HepG2 (cell line): ENCODE data around the gene GCLM. TPM values are rescaled to one million over a fixed set of nuclear protein-coding genes. Genes with fewer than 3 reads are reported as not detected.

Experiments used
- HOXA9 ChIP-seq: sonication (generic); formaldehyde crosslinking; IDR thresholded peaks from 2 replicates; pipeline ENCODE4 v1.8.1; 2022; ENCODE audit warnings: missing genetic modification reagents, mild to moderate bottlenecking, moderate library complexity, borderline replicate concordance
- MAF1 ChIP-seq: sonication (generic); formaldehyde crosslinking; IDR thresholded peaks from 2 replicates; pipeline ENCODE4 v1.5.0; 2020; ENCODE audit warnings: missing genetic modification reagents, borderline replicate concordance
- SRSF9 ChIP-seq: fragments of 200-400 bp; formaldehyde crosslinking; IDR thresholded peaks from 2 replicates; pipeline ENCODE4 v1.6.1; 2018; ENCODE audit warnings: borderline replicate concordance, mild to moderate bottlenecking, low read depth, low read length; ENCODE audit not compliant: insufficient read depth, poor library complexity, severe bottlenecking
- ZIK1 ChIP-seq: sonication (generic); formaldehyde crosslinking; IDR thresholded peaks from 2 replicates; pipeline ENCODE4 v1.5.0; 2020; ENCODE audit warnings: mild to moderate bottlenecking, low read depth, missing genetic modification reagents, borderline replicate concordance
- ZNF564 ChIP-seq: sonication (generic); formaldehyde crosslinking; IDR thresholded peaks from 2 replicates; pipeline ENCODE4 v1.8.1; 2023; ENCODE audit warnings: mild to moderate bottlenecking, missing genetic modification reagents
- ZNF879 ChIP-seq: sonication (generic); formaldehyde crosslinking; IDR thresholded peaks from 2 replicates; pipeline ENCODE4 v1.8.1; 2023; ENCODE audit warnings: missing genetic modification reagents
- polyA plus RNA-seq, 8 experiments: library from polyadenylated mRNA; depleted of rRNA in 3 of 8; stranded (reverse) in 7 of 8; unstranded in 1 of 8; fragments of >200 nt; fragmentation: Illumina TruSeq in 4 of 8; extraction: Trizol in 4 of 8; gene quantifications; 2 replicates each; pipeline versions ENCODE4 v1.2.1 to v1.2.3, GENCODE V29; 2011 to 2016; ENCODE audit warnings: low read depth in 4 of 8, missing spikeins in 1 of 8, mixed read lengths in 1 of 8; ENCODE audit not compliant: insufficient read depth in 1 of 8
- total RNA-seq, 5 experiments: library from RNA; depleted of rRNA; stranded (reverse); fragments of >200 nt; fragmentation: Illumina TruSeq; extraction: Trizol; gene quantifications; 2 replicates each; pipeline ENCODE4 v1.2.3, GENCODE V29; 2016; ENCODE audit warnings: low read depth in 1 of 5
- TF ChIP-seq, protein P1 (sequence below): sonication (generic); IDR thresholded peaks from 2 replicates; pipeline ENCODE4 v1.6.1; 2016; ENCODE audit warnings: low read depth, borderline replicate concordance
- TF ChIP-seq, protein P2 (sequence below): sonication (generic); formaldehyde crosslinking; IDR thresholded peaks from 2 replicates; pipeline ENCODE4 v1.4.0; 2020; ENCODE audit warnings: missing genetic modification reagents, borderline replicate concordance
- TF ChIP-seq, protein P3 (sequence below), 2 experiments: IDR thresholded peaks; 2 replicates each; pipeline ENCODE4 v1.6.1; 2011 to 2012; ENCODE audit warnings: low read length in 2 of 2, borderline replicate concordance in 1 of 2, low read depth in 1 of 2, mild to moderate bottlenecking in 1 of 2, moderate library complexity in 1 of 2
- TF ChIP-seq, protein P4 (sequence below): sonication (generic); formaldehyde crosslinking; IDR thresholded peaks from 2 replicates; pipeline ENCODE4 v1.9.0; 2021; ENCODE audit warnings: missing genetic modification reagents, borderline replicate concordance
- TF ChIP-seq, protein P5 (sequence below): sonication (generic); formaldehyde crosslinking; IDR thresholded peaks from 2 replicates; pipeline ENCODE4 v1.5.0; 2020; ENCODE audit warnings: mild to moderate bottlenecking, missing genetic modification reagents, moderate library complexity

The GCLM gene
- total and polyA plus RNA-seq, 2 of the 13 experiments (the other 11 are each of a cell fraction or from before 2014, with no cell fraction given) = 8.7 to 29.9 TPM

DNA sequence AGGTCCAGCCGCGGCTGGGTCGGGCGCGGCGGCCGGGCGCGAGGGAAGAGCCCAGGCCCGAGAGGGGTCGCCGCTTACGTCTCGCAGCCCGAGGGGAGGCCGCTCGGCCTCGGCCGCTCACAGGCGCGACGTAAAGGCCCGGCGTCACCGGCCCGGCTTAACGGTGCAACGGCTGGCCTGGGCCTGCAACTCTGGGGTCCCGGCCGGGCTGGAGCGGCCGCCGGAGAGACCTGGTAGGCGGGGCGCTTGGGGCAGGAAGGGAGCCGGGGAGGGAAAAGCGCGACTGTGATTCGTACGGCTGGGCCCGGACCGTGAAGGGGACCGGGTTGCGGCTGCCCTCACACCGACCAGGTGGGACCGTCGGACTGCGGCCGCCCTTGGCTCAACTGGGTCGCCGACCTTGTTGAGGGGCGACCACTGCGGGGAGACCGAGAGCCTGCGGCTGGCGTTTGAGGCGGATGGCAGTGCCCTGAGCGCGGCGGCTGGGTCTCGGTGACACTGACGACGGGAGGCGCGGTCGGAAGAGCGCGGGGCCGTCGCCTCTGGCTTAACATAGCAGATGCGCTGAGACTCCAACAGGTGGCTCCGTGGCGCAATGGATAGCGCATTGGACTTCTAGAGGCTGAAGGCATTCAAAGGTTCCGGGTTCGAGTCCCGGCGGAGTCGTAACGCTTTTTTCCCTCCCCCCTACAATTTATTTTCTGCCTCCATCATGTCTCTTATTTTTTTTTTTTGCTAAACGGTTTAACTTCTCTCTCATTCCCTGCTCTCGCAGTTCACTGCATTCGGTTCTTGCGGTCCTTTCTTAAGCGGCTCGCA, 62.0 kb downstream of the GCLM start (continued):
- TF ChIP-seq ZIK1 (CRISPR knock-in tag) (peak; percentile 56; the same call in 1 of the 2 replicates), HOXA9 (CRISPR knock-in tag) (no peak), SRSF9 (no peak), MAF1 (CRISPR knock-in tag) (peak; percentile 99), ZNF879 (no peak), ZNF564 (CRISPR knock-in tag) (0 out of 2 replicates have a peak, but pooled peaks have one; percentile 80)
- TF ChIP-seq, protein P1, sequence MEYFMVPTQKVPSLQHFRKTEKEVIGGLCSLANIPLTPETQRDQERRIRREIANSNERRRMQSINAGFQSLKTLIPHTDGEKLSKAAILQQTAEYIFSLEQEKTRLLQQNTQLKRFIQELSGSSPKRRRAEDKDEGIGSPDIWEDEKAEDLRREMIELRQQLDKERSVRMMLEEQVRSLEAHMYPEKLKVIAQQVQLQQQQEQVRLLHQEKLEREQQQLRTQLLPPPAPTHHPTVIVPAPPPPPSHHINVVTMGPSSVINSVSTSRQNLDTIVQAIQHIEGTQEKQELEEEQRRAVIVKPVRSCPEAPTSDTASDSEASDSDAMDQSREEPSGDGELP = peak; percentile 79; the same call in 1 of the 2 replicates
- TF ChIP-seq, protein P2, sequence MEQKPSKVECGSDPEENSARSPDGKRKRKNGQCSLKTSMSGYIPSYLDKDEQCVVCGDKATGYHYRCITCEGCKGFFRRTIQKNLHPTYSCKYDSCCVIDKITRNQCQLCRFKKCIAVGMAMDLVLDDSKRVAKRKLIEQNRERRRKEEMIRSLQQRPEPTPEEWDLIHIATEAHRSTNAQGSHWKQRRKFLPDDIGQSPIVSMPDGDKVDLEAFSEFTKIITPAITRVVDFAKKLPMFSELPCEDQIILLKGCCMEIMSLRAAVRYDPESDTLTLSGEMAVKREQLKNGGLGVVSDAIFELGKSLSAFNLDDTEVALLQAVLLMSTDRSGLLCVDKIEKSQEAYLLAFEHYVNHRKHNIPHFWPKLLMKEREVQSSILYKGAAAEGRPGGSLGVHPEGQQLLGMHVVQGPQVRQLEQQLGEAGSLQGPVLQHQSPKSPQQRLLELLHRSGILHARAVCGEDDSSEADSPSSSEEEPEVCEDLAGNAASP = no peak
- TF ChIP-seq, protein P3, sequence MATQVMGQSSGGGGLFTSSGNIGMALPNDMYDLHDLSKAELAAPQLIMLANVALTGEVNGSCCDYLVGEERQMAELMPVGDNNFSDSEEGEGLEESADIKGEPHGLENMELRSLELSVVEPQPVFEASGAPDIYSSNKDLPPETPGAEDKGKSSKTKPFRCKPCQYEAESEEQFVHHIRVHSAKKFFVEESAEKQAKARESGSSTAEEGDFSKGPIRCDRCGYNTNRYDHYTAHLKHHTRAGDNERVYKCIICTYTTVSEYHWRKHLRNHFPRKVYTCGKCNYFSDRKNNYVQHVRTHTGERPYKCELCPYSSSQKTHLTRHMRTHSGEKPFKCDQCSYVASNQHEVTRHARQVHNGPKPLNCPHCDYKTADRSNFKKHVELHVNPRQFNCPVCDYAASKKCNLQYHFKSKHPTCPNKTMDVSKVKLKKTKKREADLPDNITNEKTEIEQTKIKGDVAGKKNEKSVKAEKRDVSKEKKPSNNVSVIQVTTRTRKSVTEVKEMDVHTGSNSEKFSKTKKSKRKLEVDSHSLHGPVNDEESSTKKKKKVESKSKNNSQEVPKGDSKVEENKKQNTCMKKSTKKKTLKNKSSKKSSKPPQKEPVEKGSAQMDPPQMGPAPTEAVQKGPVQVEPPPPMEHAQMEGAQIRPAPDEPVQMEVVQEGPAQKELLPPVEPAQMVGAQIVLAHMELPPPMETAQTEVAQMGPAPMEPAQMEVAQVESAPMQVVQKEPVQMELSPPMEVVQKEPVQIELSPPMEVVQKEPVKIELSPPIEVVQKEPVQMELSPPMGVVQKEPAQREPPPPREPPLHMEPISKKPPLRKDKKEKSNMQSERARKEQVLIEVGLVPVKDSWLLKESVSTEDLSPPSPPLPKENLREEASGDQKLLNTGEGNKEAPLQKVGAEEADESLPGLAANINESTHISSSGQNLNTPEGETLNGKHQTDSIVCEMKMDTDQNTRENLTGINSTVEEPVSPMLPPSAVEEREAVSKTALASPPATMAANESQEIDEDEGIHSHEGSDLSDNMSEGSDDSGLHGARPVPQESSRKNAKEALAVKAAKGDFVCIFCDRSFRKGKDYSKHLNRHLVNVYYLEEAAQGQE (IDR thresholded peaks at IDR 0.05; ENCODE audit: borderline replicate concordance in 1 of 2, low read depth in 1 of 2, low read length in 2 of 2) = peak in 1 of 2 experiments; percentile 34; a peak in 1 of 4 replicates
- TF ChIP-seq, protein P4, sequence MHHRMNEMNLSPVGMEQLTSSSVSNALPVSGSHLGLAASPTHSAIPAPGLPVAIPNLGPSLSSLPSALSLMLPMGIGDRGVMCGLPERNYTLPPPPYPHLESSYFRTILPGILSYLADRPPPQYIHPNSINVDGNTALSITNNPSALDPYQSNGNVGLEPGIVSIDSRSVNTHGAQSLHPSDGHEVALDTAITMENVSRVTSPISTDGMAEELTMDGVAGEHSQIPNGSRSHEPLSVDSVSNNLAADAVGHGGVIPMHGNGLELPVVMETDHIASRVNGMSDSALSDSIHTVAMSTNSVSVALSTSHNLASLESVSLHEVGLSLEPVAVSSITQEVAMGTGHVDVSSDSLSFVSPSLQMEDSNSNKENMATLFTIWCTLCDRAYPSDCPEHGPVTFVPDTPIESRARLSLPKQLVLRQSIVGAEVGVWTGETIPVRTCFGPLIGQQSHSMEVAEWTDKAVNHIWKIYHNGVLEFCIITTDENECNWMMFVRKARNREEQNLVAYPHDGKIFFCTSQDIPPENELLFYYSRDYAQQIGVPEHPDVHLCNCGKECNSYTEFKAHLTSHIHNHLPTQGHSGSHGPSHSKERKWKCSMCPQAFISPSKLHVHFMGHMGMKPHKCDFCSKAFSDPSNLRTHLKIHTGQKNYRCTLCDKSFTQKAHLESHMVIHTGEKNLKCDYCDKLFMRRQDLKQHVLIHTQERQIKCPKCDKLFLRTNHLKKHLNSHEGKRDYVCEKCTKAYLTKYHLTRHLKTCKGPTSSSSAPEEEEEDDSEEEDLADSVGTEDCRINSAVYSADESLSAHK = peak; percentile 72; the same call in 1 of the 2 replicates
- TF ChIP-seq, protein P5, sequence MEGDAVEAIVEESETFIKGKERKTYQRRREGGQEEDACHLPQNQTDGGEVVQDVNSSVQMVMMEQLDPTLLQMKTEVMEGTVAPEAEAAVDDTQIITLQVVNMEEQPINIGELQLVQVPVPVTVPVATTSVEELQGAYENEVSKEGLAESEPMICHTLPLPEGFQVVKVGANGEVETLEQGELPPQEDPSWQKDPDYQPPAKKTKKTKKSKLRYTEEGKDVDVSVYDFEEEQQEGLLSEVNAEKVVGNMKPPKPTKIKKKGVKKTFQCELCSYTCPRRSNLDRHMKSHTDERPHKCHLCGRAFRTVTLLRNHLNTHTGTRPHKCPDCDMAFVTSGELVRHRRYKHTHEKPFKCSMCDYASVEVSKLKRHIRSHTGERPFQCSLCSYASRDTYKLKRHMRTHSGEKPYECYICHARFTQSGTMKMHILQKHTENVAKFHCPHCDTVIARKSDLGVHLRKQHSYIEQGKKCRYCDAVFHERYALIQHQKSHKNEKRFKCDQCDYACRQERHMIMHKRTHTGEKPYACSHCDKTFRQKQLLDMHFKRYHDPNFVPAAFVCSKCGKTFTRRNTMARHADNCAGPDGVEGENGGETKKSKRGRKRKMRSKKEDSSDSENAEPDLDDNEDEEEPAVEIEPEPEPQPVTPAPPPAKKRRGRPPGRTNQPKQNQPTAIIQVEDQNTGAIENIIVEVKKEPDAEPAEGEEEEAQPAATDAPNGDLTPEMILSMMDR (CRISPR knock-in tag) = peak; percentile 50
